Measurements from ENCODE around the gene SHC4.

- TF ChIP-seq CTCF (IDR thresholded peaks at IDR 0.05; ENCODE audit: poor library complexity, severe bottlenecking), result no peak
- TF ChIP-seq EP300 (conservative IDR thresholded peaks at IDR 0.05; ENCODE audit: poor library complexity, severe bottlenecking), result no peak
- no peak for TF ChIP-seq RAD21 (conservative IDR thresholded peaks at IDR 0.05)
- TF ChIP-seq REST (IDR thresholded peaks at IDR 0.05; ENCODE audit: borderline replicate concordance), result no peak
- TF ChIP-seq POLR2AphosphoS5 (IDR thresholded peaks at IDR 0.05), result no peak
- no peak for TF ChIP-seq TAF1 (IDR thresholded peaks at IDR 0.05; ENCODE audit: low read depth)
- no peak for TF ChIP-seq MXI1 (conservative IDR thresholded peaks at IDR 0.05; ENCODE audit: poor library complexity, severe bottlenecking)
Measured at GRCh38 chr15:48792408-48792807, 171.3 kb downstream of the SHC4 start.
